CD4-positive, alpha-beta T cell treated with Interleukin-6 for 4 hours (primary cell): ENCODE measurements around the gene CAPN9.
A peak's percentile ranks its signal among the peaks of the same experiment; 100 is the strongest.
"Not testable (repeated sequence)": the region's sequence is repeated elsewhere in the genome, so short reads cannot be mapped to it uniquely, and the experiment has no call there.

Experiments
- DNase-seq: peaks from one replicate; pipeline ENCODE4 v3.0.0-alpha.2; 2020; ENCODE audit warnings: mixed read lengths

Gene CAPN9

DNA sequence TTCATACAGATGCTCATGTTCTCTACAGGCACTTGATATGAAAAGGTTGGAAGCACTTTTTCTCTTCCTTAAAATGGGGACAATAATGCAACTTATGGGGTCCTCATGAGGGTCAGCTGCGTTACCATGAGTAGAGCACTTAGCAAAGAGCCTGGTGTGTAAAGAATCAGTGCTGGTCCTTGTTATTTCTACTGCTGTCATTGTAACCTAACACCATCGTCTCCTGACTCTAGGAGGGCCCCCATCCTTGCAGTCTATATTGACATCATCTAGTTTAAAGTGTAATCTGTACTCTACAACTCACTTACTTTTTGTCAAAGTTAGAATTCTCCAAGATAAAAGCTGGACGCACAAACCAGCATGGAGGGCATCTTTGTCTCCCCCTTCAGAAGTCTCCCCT, 2.4 kb downstream of the CAPN9 start:
- no peak for DNase-seq

DNA sequence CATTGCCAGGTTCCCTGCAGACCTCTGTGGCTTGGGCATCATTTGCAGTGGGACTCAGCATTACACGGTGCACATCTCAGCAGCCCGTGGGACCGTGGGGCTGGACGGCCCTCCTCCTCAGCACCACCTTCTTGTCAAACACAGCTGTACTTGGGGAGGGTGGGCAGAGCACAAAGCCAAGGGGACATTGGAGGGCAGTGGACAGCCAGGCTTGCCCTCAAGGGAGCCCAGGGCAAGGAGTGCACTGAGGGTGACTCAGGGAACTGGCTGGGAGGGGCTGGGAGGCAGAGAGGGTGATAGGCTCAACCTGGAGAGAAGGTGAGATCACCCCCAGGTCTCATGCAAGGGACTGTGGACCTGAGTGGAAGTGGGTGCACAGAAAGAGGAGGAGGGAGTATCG, 3.4 kb downstream of the CAPN9 start:
- DNase-seq = no peak

DNA sequence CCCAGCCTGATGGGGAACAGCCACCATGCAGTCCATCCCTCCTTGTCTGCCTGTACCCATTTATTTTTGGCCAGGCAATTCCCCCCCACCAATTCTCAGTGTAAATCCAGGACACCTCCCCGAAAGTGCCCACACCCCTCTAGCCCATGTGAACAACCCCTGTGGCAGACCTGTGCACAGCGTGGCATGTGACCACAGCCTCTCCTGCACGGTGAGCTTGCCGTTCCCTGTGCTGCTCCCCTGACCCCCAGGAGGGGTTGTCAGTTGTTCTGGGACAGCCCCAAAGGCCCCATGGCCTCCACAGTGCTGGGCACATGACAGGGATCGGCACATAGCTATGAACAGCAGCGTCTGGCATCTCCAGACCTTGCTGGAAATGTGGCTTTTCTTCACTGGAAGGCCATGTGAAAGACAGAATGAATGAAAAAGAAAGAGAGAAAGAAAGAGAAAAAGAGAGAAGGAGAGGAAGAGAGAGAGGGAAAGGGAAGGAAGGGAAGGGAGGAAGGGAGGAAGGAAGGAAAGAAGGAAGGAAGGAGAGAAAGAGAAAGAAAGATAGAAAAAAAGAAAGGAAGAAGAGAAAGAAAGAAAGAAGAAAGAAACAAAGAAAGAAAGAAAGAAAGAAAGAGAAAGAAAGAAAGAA, 3.9 kb downstream of the CAPN9 start:
- no peak for DNase-seq

DNA sequence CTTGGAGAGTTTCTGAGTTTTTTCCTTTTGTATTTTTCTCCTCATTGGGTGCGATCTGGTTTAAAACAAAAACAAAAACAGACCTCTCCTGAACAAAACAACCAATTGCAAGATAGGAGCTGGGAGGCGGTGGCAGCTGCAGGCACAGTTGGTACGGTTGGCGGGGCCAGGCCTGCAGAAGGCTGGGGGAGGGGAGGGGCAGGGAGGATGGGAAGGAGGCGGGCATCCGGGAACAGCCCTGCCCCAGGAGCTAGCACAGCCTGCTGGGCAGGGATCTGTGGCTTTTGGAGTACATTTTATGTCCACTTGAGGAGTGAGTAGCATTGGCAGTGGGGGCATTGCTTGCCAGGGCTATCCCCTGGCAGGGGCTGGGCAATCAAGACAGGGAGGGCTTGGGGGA, 5.2 kb downstream of the CAPN9 start:
- no peak for DNase-seq

GRCh38 chr1:230753191-230753585, 6.0 kb downstream of the CAPN9 start:
- DNase-seq = no peak

DNA sequence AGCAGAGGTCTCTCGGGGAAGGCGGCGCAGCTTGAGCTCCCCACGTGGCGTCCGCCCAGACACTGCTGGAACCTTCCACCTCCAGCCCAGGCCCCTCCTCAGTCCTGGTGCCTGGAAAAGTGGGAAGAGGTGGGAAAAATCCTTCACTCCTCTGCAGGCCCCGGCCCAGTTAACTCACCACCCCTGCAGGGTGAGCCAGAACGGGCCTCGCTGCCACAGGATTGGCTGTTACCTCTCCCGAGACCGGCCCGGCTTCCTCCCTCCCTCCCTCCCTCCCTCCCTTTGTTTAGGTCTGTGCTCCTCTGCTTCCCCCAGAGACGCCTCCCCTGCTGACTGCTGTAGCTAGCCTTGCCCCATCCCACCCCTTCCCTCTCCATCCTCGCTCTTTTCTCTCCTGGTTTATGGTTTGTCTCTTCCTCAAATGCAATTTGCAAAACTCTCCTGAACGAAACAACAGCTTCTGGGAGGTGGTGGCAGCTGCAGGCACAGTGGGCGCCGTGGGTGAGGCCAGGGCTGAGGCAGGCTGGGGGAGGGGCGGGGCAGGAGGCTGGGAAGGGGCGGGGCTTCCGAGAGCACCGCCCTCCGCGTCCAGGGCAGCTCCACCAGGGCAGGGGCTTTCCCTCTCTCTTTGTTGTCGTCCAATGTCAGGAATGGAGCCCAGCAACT, 6.5 kb downstream of the CAPN9 start:
- peak; percentile 62 for DNase-seq

DNA sequence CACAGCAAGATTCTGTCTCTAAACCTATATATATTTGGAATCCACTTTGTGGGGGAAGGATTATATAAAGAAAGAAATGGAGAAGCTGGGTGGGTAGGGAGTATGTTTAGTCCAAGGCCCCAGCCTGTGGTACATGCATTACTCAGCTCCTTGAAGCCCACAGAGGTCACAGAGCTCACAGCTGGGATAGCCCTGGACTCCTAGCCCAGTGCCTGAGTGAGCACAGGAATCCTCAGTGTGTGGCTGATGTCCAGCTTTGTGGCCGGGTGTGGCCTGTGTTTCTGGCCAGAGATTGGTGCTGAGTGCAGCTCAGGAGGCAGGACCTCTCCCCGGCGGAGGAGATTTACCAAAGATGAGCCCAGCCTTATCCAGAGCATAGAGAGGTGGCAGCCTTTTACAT, 7.6 kb downstream of the CAPN9 start:
- no peak for DNase-seq

DNA sequence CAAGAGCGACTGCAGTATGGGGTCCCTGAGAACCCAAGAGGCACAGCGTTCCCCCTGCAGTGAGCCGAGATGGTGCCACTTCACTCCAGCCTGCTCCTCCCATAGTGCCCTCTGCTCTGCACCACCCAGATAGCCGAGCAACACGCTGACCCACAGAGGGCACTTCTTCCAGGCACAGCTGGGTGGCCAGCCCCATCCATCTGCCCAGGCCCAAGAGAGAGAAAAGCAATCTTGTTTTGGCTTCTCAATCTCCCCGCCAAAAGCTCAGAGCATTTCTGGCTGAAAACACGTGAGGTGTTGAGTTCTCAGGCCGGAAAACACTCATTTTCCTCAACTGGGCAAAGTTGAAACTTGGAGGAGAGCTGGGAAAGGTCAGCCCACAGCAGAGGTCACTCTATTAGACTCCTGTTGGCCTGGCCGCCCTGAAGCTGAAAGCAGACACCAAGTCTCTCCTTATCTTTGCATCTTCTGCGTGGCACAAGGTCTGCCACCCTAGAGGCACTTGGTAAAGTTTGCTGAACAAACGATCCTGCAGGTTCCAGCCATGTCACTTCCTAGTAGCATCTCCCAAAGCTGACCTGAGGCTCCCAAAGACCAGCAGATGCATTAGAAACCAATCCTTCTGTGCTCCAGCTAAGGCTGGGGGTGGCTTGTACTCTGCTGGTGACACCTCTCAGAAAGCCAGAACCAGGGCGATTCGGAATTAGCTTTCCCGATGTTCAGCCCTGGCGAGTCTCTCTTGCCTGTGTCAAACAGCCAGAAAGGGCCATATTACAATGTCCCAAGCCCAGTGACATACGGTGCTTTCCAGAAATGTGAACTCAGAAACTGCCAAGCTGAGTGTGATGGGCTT, 10.9 kb downstream of the CAPN9 start:
- no peak for DNase-seq

DNA sequence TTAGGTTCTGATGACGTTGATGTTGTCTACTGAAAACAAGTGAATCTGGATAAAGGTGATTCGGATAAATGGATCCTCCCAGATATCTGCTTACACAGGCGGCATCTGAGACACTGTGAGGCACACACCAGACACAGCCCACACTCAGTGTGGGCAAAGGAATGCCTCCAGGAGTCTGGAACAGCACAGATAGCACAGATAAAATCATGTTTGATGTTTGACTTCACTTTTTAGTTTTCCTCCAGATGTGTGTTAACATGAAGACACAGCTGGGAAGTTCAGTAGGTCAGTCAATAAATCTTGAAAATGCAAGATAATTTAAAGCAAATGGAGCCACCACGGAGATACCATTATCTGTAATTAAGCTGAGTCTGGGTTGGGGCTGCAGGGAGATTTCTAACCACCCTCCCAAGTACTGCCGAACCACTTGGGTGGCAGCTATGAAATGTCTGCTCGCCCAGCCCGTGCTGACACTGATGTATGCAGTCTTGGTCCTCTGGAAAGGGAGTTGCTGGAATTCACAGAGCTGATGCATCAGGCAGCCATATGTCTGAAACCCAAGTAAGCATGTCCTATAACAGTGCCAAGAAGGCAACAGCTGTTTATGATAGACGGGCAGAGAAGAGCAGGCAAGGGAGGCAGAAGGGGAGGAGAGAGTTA, 11.7 kb downstream of the CAPN9 start:
- no peak for DNase-seq

DNA sequence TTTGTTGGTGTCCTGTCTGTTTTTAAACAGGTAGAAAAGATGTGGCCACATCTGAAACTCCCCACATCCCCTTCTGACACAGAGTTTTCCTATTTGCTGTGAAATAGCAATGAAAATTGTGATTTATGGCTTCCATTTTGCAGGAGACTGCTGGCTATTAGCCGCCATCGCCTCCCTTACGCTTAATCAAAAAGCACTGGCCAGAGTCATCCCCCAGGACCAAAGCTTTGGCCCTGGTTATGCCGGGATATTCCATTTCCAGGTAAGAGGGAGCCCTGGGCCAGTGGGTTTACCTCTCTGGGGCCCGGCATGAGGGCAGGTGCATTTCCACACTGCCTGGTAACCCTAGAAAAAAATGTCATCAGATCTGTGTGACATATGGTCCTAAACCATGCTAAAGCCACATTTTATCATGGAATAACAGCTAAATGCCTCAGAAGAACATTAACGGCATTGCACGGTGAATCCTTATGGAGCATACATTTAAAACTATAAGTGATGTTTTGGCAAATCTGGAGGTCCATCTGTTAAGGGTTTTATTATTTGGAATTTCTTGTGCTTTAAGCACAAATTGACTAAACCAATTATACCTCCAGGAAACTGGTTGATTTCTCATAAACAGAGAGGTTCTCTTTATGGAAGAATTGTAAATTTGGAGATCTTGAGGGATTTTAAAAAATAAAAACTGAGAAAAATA, 12.3 kb downstream of the CAPN9 start:
- no peak for DNase-seq

GRCh38 chr1:230760360-230760827, 13.2 kb downstream of the CAPN9 start:
- no peak for DNase-seq

DNA sequence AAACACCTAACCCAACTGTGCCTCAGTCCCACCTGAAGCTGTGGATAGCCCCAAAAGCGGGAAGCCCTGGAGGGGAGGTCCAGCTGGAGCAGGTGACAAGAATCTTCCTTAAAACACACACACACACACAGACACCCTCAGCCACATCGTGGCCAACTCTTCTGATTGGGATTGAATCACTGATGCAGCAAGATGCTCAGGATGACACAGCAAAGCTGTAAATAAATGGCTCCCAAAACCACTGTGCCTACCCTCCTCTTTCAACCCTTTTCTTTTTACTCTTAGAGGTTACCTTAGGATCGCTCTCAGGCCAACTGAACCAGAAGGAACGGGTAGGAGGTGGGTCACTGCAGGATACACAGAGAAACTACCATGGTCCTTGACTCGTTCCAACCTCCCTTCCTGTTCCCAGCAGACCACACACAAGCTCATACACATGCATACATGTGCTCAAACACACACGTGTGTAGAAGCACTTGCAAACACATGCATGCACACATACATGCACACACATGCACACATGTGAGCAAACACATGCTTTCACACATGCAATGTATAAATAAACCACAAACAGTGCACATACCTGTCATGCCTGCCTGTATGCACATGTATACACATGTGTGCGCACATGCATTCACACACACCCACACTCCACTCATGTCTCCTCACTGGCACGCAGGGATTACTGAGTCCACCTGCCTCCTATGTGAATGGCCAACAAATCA, 14.4 kb downstream of the CAPN9 start:
- DNase-seq = no peak

GRCh38 chr1:230763927-230764591, 16.9 kb downstream of the CAPN9 start:
- DNase-seq = no peak

DNA sequence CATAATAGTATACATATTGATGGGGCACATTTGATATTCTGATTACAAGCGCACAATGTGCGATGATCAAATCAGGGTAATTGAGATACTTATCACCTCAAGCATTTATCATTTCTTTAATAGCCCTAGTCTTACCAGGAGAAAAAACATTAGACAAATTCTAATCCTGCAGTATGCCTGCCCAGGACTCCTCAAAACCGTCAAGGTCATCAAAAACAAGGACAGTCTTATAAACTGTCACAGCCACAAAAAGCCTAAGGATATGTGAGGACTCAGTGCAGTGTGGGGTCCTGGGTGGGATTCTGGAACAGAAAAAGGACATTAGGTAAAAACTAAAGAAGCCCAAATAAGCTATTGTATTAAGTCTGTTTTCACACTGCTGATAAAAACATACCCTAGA, 19.1 kb downstream of the CAPN9 start:
- DNase-seq = no peak

GRCh38 chr1:230767859-230768612, 20.8 kb downstream of the CAPN9 start:
- DNase-seq = not testable (repeated sequence)

- DNase-seq = no peak
Observed at GRCh38 chr1:230768903-230769570, 21.8 kb downstream of the CAPN9 start.

DNA sequence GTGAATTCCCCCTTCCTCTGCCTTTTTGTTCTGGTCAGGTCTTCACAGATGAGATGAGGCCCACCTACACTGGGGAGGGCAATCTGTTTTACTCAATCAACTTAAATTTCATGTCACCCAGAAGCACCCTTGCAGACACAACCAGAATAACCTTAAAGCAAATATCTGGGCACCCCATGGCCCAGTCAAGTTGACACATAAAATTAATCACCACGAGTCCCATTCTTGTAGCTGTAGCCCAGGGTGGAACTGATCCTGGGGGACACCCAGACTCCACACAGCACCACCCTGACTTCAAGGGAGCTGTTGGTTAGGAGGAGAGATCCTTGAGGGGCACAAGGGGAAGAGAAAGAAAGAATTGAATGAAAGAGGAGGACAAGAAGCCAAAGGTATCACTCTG, 23.1 kb downstream of the CAPN9 start:
- DNase-seq = no peak

GRCh38 chr1:230771773-230772354, 24.7 kb downstream of the CAPN9 start:
- no peak for DNase-seq
